Measurements from ENCODE around the gene ADCY9. TPM values are rescaled to one million over a fixed set of nuclear protein-coding genes. Genes with fewer than 3 reads are reported as not detected.

Gene ADCY9
- total and polyA plus RNA-seq, 2 donors from 2014 or later = 6.8 to 23.7 TPM

GRCh38 chr16:4114257-4115208 is 1.7 kb downstream of the ADCY9 start:
- Histone ChIP-seq H3K4me3 (ENCODE audit: low read length in 3 of 3) (peak overlapping the region in 2 of 3 donors; percentile 56 to 67), H3K27ac (ENCODE audit: low read depth in 2 of 2, low read length in 2 of 2) (no peak overlapping the region), H3K9ac (ENCODE audit: low read length in 3 of 3) (peak overlapping the region in 1 of 3 donors; percentile 19), H3K36me3 (ENCODE audit: control insufficient read depth in 2 of 3, insufficient read depth in 3 of 3, low read length in 3 of 3) (peaks cover 0 to 4% (median 0%) of the 10 kb centered on the region in 3 donors), H3K9me3 (ENCODE audit: control insufficient read depth in 2 of 3, insufficient read depth in 1 of 3, low read length in 3 of 3) (no peaks in the 10 kb centered on the region), H3K27me3 (ENCODE audit: control insufficient read depth, insufficient read depth, low read length) (no peaks in the 10 kb centered on the region), H3K4me1 (ENCODE audit: control insufficient read depth in 2 of 3, insufficient read depth in 2 of 3, low read depth in 1 of 3, low read length in 3 of 3) (peaks cover 0 to 39% (median 3%) of the 10 kb centered on the region in 3 donors)
- no peak for TF ChIP-seq CTCF (IDR thresholded peaks at IDR 0.05; ENCODE audit: borderline replicate concordance, extremely low read depth, insufficient read depth)
- intact Hi-C loops (cut with DNase I) = no loop called here
- DNase-seq (peak in 1 of 5 donors; percentile 79), FAIRE-seq (no peak)

GRCh38 chr16:4113358-4114256 is 2.6 kb downstream of the ADCY9 start:
- FAIRE-seq (no peak), DNase-seq (peak in 1 of 5 donors; percentile 76)
- TF ChIP-seq CTCF (IDR thresholded peaks at IDR 0.05; ENCODE audit: borderline replicate concordance, extremely low read depth, insufficient read depth) = no peak
- H3K36me3 ChIP-seq (ENCODE audit: control insufficient read depth in 2 of 3, insufficient read depth in 3 of 3, low read length in 3 of 3) = peaks cover 0 to 4% (median 0%) of the 10 kb centered on the region in 3 donors
- H3K4me1 ChIP-seq (ENCODE audit: control insufficient read depth in 2 of 3, insufficient read depth in 2 of 3, low read depth in 1 of 3, low read length in 3 of 3) = peaks cover 0 to 42% (median 3%) of the 10 kb centered on the region in 3 donors
- no peaks in the 10 kb centered on the region for H3K9me3 ChIP-seq (ENCODE audit: control insufficient read depth in 2 of 3, insufficient read depth in 1 of 3, low read length in 3 of 3)
- H3K4me3 ChIP-seq (ENCODE audit: low read length in 3 of 3) = peak overlapping the region in 2 of 3 donors; percentile 53 to 67
- H3K27me3 ChIP-seq (ENCODE audit: control insufficient read depth, insufficient read depth, low read length) = no peaks in the 10 kb centered on the region
- H3K27ac ChIP-seq (ENCODE audit: low read depth in 2 of 2, low read length in 2 of 2) = no peak overlapping the region
- H3K9ac ChIP-seq (ENCODE audit: low read length in 3 of 3) = no peak overlapping the region
- intact Hi-C loops (cut with DNase I) = no loop called here

- H3K9me3 ChIP-seq (ENCODE audit: control insufficient read depth in 2 of 3, insufficient read depth in 1 of 3, low read length in 3 of 3) = no peaks in the 10 kb centered on the region
- intact Hi-C loops (cut with DNase I) = no loop called here
- H3K4me1 ChIP-seq (ENCODE audit: control insufficient read depth in 2 of 3, insufficient read depth in 2 of 3, low read depth in 1 of 3, low read length in 3 of 3) = peaks cover 0 to 40% (median 3%) of the 10 kb centered on the region in 3 donors
- H3K27me3 ChIP-seq (ENCODE audit: control insufficient read depth, insufficient read depth, low read length) = no peaks in the 10 kb centered on the region
- FAIRE-seq (no peak), DNase-seq (peak in 1 of 5 donors; percentile 46)
- TF ChIP-seq CTCF (IDR thresholded peaks at IDR 0.05; ENCODE audit: borderline replicate concordance, extremely low read depth, insufficient read depth) = no peak
- H3K36me3 ChIP-seq (ENCODE audit: control insufficient read depth in 2 of 3, insufficient read depth in 3 of 3, low read length in 3 of 3) = peaks cover 0 to 4% (median 0%) of the 10 kb centered on the region in 3 donors
- H3K4me3 ChIP-seq (ENCODE audit: low read length in 3 of 3) = peak overlapping the region in 2 of 3 donors; percentile 53 to 67
- H3K9ac ChIP-seq (ENCODE audit: low read length in 3 of 3) = peak overlapping the region; percentile 8 to 57 (median 18)
- H3K27ac ChIP-seq (ENCODE audit: low read depth in 2 of 2, low read length in 2 of 2) = peak overlapping the region in 1 of 2 donors; percentile 41
These were observed 4.2 kb downstream of the ADCY9 start for GRCh38 chr16:4111748-4112696.

Measured in kidney (tissue), 14 donors.